HepG2 (cell line): ENCODE results near the gene KRT73. TPM values are rescaled to one million over a fixed set of nuclear protein-coding genes. Genes with fewer than 3 reads are reported as not detected.

ENCODE experiments used
- ATAC-seq: fragments of 200-7000 bp; cut with Tn5 transposase; 3 replicates; pipeline ENCODE4 v1.9.1; 2020; ENCODE audit warnings: mild to moderate bottlenecking, moderate library complexity
- BruUV-seq: library from RNA; stranded (reverse); fragments of 400-500 nt; replicated peaks from 2 replicates; lab custom pipeline; 2021; lab: Mats Ljungman, UMichigan
- CTCF ChIA-PET: fragments of 300-600 bp; formaldehyde crosslinking; extraction: SDS; loops from one replicate; lab custom pipeline; 2021; ENCODE audit warnings: low total read pairs, inconsistent platforms, low intra/inter-chr PET ratio; lab: Yijun Ruan, JAX
- POLR2A ChIA-PET: fragments of 350-600 bp; sonication (Branson Sonifier 250); formaldehyde crosslinking; loops from one replicate; lab custom pipeline; 2020; ENCODE audit warnings: antibody characterized with exemption, inconsistent platforms; lab: Yijun Ruan, JAX
- DNase-seq: peaks from one replicate; pipeline ENCODE4 v3.0.0-alpha.2; 2015; ENCODE audit warnings: low spot score
- FAIRE-seq: peaks from 3 replicates; lab custom pipeline; 2011; peaks lifted over from hg19 to GRCh38; lab: Jason Lieb, UNC
- H2AFZ ChIP-seq: one replicate; pipeline ENCODE4 v1.6.1; 2011; ENCODE audit warnings: low read length, inconsistent platforms
- H3K27ac ChIP-seq: fragments of 300-600 bp; 3 replicates; pipeline ENCODE4 v1.8.0; 2011; ENCODE audit warnings: mixed run types, mild to moderate bottlenecking, mixed read lengths, low read length, inconsistent platforms; ENCODE audit not compliant: insufficient read depth; ENCODE audit errors: extremely low read length
- H3K27me3 ChIP-seq, 2 experiments: fragments of 200-600 bp in 1 of 2; 2 replicates in 1 of 2; 3 replicates in 1 of 2; pipeline versions ENCODE4 v1.6.0 to v1.8.0; 2011; ENCODE audit warnings: low read length in 2 of 2, mild to moderate bottlenecking in 2 of 2, moderate library complexity in 2 of 2, inconsistent platforms in 1 of 2; ENCODE audit not compliant: insufficient read depth in 2 of 2, control insufficient read depth in 1 of 2
- H3K36me3 ChIP-seq, 2 experiments: fragments of 200-600 bp in 1 of 2; replicated peaks in 1 of 2; 2 replicates in 1 of 2; 3 replicates in 1 of 2; pipeline versions ENCODE4 v1.5.1 to v1.8.0; 2011; ENCODE audit warnings: low read length in 2 of 2, inconsistent platforms in 1 of 2; ENCODE audit not compliant: insufficient read depth in 2 of 2, control insufficient read depth in 1 of 2
- H3K4me1 ChIP-seq: 2 replicates; pipeline ENCODE4 v1.5.1; 2012; ENCODE audit warnings: low read length, inconsistent platforms; ENCODE audit not compliant: insufficient read depth
- H3K4me2 ChIP-seq: 2 replicates; pipeline ENCODE4 v1.6.0; 2011; ENCODE audit warnings: low read depth, low read length, inconsistent platforms
- H3K4me3 ChIP-seq, 3 experiments: fragments of 200-600 bp in 1 of 3; sonication (generic), shearing (Covaris generic) in 1 of 3; replicated peaks in 1 of 3; 2 replicates each; pipeline ENCODE4 v1.5.1; 2011 to 2016; ENCODE audit warnings: low read length in 3 of 3, inconsistent platforms in 2 of 3, low read depth in 2 of 3, mild to moderate bottlenecking in 2 of 3, control low read depth in 1 of 3, mixed read lengths in 1 of 3; ENCODE audit not compliant: insufficient read depth in 1 of 3
- H3K79me2 ChIP-seq: one replicate; pipeline ENCODE4 v1.6.1; 2011; ENCODE audit warnings: low read length, inconsistent platforms; ENCODE audit not compliant: insufficient read depth
- H3K9ac ChIP-seq: 2 replicates; pipeline ENCODE4 v1.6.0; 2011; ENCODE audit warnings: mild to moderate bottlenecking, low read depth, low read length, inconsistent platforms; ENCODE audit not compliant: insufficient read depth
- H3K9me3 ChIP-seq: 2 replicates; pipeline ENCODE4 v1.5.1; 2012; ENCODE audit warnings: mild to moderate bottlenecking, low read length
- H4K20me1 ChIP-seq: 2 replicates; pipeline ENCODE4 v1.6.0; 2011; ENCODE audit warnings: inconsistent platforms, mild to moderate bottlenecking, low read length, moderate library complexity; ENCODE audit not compliant: insufficient read depth
- GABPB1 ChIP-seq: IDR thresholded peaks from 2 replicates; pipeline ENCODE4 v1.6.1; 2016; ENCODE audit warnings: mild to moderate bottlenecking, missing genetic modification reagents, moderate library complexity, missing compliant biosample characterization
- KDM6A ChIP-seq: IDR thresholded peaks from 2 replicates; pipeline ENCODE4 v1.6.1; 2016; ENCODE audit warnings: low read depth
- ZFP36 ChIP-seq: fragments of 150-350 bp; IDR thresholded peaks from 2 replicates; pipeline ENCODE4 v1.6.1; 2018; ENCODE audit warnings: borderline replicate concordance, low read length, low read depth; ENCODE audit not compliant: partially characterized antibody
- WGBS: methylation state at CpG from one replicate; pipeline ENCODE4 v1.1.6; 2017; ENCODE audit warnings: low lambda C conversion rate; 5-methylcytosine and 5-hydroxymethylcytosine counted together
- in situ Hi-C: cut with HindIII; loops from 2 replicates; pipeline ENCODE4 v1.10.0; 2017; ENCODE audit warnings: low pct_unique_long_range_greater_than_20kb; ENCODE audit not compliant: extremely low pct_ligation_motif_present
- intact Hi-C: fragments of 100-400 bp; cut with micrococcal nuclease; formaldehyde crosslinking; loops from one replicate; pipeline ENCODE4 v1.10.0; 2022; ENCODE audit not compliant: unreplicated experiment
- polyA plus RNA-seq, 8 experiments: library from polyadenylated mRNA; depleted of rRNA in 3 of 8; stranded (reverse) in 7 of 8; unstranded in 1 of 8; fragments of >200 nt; fragmentation: Illumina TruSeq in 4 of 8; extraction: Trizol in 4 of 8; gene quantifications; 2 replicates each; pipeline versions ENCODE4 v1.2.1 to v1.2.3, GENCODE V29; 2011 to 2016; ENCODE audit warnings: low read depth in 4 of 8, missing spikeins in 1 of 8, mixed read lengths in 1 of 8; ENCODE audit not compliant: insufficient read depth in 1 of 8
- total RNA-seq, 5 experiments: library from RNA; depleted of rRNA; stranded (reverse); fragments of >200 nt; fragmentation: Illumina TruSeq; extraction: Trizol; gene quantifications; 2 replicates each; pipeline ENCODE4 v1.2.3, GENCODE V29; 2016; ENCODE audit warnings: low read depth in 1 of 5
- TF ChIP-seq, protein P1 (sequence below): sonication (generic); formaldehyde crosslinking; IDR thresholded peaks from 2 replicates; pipeline ENCODE4 v1.8.1; 2023; ENCODE audit warnings: mild to moderate bottlenecking, missing genetic modification reagents
- TF ChIP-seq, protein P2 (sequence below): sonication (generic); formaldehyde crosslinking; IDR thresholded peaks from 2 replicates; pipeline ENCODE4 v1.4.0; 2020; ENCODE audit warnings: mild to moderate bottlenecking, low read depth, missing genetic modification reagents
- TF ChIP-seq, protein P3 (sequence below): sonication (generic); formaldehyde crosslinking; IDR thresholded peaks from 2 replicates; pipeline ENCODE4 v1.5.1; 2020; ENCODE audit warnings: missing genetic modification reagents, mild to moderate bottlenecking, borderline replicate concordance
- TF ChIP-seq, protein P4 (sequence below): sonication (generic); formaldehyde crosslinking; IDR thresholded peaks from 2 replicates; pipeline ENCODE4 v1.4.0; 2020; ENCODE audit warnings: missing genetic modification reagents, borderline replicate concordance

The KRT73 gene
- total and polyA plus RNA-seq, 2 of the 13 experiments (the other 11 are each of a cell fraction or from before 2014, with no cell fraction given), result not detected

DNA sequence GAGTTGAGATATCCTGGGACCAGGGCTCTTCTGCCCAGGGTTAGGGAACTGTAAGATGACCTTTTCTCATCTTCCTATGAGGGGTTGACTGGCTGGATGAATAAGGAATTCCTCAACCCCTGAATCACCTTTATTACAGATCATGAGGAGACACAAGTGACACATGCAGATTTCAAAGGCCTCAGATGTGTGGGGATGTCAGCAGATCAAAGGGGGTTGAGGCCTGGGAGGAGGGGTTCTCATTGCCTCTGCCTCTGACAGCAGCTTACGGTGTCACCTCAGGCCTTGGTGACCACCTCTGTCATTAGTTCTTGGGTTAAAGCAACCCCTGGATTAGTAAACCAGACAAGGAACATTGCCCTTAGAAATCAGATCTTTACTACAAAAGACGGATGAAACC is 15.0 kb downstream of the KRT73 start:
- ChIA-PET CTCF (no interaction called here), POLR2A (no interaction called here)
- no peak for DNase-seq
- no peak overlapping the region for H3K9ac ChIP-seq
- no peak for ATAC-seq
- H3K27me3 ChIP-seq, result peaks cover 3 to 37% of the 10 kb centered on the region in 2 experiments; a peak in 4 of 5 replicates
- no peaks in the 10 kb centered on the region for H4K20me1 ChIP-seq
- in situ Hi-C loops (no loop called here), intact Hi-C loops (no loop called here)
- no TSS peak for BruUV-seq
- WGBS, result 0% methylated on average over 2 of the region's 2 CpGs
- no peak overlapping the region for H3K27ac ChIP-seq
- no peak overlapping the region for H2AFZ ChIP-seq
- no peak overlapping the region for H3K4me3 ChIP-seq
- H3K4me2 ChIP-seq, result no peak overlapping the region
- no peaks in the 10 kb centered on the region for H3K9me3 ChIP-seq
- H3K36me3 ChIP-seq, result no peaks in the 10 kb centered on the region
- no peaks in the 10 kb centered on the region for H3K4me1 ChIP-seq
- H3K79me2 ChIP-seq, result no peaks in the 10 kb centered on the region
- no peak for FAIRE-seq
- TF ChIP-seq, protein P1, sequence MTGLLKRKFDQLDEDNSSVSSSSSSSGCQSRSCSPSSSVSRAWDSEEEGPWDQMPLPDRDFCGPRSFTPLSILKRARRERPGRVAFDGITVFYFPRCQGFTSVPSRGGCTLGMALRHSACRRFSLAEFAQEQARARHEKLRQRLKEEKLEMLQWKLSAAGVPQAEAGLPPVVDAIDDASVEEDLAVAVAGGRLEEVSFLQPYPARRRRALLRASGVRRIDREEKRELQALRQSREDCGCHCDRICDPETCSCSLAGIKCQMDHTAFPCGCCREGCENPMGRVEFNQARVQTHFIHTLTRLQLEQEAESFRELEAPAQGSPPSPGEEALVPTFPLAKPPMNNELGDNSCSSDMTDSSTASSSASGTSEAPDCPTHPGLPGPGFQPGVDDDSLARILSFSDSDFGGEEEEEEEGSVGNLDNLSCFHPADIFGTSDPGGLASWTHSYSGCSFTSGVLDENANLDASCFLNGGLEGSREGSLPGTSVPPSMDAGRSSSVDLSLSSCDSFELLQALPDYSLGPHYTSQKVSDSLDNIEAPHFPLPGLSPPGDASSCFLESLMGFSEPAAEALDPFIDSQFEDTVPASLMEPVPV, result no peak
- TF ChIP-seq, protein P2, sequence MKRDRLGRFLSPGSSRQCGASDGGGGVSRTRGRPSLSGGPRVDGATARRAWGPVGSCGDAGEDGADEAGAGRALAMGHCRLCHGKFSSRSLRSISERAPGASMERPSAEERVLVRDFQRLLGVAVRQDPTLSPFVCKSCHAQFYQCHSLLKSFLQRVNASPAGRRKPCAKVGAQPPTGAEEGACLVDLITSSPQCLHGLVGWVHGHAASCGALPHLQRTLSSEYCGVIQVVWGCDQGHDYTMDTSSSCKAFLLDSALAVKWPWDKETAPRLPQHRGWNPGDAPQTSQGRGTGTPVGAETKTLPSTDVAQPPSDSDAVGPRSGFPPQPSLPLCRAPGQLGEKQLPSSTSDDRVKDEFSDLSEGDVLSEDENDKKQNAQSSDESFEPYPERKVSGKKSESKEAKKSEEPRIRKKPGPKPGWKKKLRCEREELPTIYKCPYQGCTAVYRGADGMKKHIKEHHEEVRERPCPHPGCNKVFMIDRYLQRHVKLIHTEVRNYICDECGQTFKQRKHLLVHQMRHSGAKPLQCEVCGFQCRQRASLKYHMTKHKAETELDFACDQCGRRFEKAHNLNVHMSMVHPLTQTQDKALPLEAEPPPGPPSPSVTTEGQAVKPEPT (CRISPR knock-in tag), result no peak
- TF ChIP-seq KDM6A (CRISPR knock-in tag), result no peak
- TF ChIP-seq, protein P3, sequence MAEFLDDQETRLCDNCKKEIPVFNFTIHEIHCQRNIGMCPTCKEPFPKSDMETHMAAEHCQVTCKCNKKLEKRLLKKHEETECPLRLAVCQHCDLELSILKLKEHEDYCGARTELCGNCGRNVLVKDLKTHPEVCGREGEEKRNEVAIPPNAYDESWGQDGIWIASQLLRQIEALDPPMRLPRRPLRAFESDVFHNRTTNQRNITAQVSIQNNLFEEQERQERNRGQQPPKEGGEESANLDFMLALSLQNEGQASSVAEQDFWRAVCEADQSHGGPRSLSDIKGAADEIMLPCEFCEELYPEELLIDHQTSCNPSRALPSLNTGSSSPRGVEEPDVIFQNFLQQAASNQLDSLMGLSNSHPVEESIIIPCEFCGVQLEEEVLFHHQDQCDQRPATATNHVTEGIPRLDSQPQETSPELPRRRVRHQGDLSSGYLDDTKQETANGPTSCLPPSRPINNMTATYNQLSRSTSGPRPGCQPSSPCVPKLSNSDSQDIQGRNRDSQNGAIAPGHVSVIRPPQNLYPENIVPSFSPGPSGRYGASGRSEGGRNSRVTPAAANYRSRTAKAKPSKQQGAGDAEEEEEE (CRISPR knock-in tag), result no peak
- TF ChIP-seq ZFP36, result no peak
- TF ChIP-seq GABPB1, result no peak
- TF ChIP-seq, protein P4, sequence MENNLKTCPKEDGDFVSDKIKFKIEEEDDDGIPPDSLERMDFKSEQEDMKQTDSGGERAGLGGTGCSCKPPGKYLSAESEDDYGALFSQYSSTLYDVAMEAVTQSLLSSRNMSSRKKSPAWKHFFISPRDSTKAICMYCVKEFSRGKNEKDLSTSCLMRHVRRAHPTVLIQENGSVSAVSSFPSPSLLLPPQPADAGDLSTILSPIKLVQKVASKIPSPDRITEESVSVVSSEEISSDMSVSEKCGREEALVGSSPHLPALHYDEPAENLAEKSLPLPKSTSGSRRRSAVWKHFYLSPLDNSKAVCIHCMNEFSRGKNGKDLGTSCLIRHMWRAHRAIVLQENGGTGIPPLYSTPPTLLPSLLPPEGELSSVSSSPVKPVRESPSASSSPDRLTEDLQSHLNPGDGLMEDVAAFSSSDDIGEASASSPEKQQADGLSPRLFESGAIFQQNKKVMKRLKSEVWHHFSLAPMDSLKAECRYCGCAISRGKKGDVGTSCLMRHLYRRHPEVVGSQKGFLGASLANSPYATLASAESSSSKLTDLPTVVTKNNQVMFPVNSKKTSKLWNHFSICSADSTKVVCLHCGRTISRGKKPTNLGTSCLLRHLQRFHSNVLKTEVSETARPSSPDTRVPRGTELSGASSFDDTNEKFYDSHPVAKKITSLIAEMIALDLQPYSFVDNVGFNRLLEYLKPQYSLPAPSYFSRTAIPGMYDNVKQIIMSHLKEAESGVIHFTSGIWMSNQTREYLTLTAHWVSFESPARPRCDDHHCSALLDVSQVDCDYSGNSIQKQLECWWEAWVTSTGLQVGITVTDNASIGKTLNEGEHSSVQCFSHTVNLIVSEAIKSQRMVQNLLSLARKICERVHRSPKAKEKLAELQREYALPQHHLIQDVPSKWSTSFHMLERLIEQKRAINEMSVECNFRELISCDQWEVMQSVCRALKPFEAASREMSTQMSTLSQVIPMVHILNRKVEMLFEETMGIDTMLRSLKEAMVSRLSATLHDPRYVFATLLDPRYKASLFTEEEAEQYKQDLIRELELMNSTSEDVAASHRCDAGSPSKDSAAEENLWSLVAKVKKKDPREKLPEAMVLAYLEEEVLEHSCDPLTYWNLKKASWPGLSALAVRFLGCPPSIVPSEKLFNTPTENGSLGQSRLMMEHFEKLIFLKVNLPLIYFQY, result no peak
